Fibroblast of mammary gland (primary cell): ENCODE data around the gene ZDHHC11B.
"Not testable (repeated sequence)": the region's sequence is repeated elsewhere in the genome, so short reads cannot be mapped to it uniquely, and the experiment has no call there.

ENCODE experiments used
- DNase-seq: peaks from one replicate; pipeline ENCODE4 v3.0.0-alpha.2; 2010; ENCODE audit warnings: low read depth
- H3K4me3 ChIP-seq: 2 replicates; pipeline ENCODE4 v1.5.1; 2011; ENCODE audit warnings: low read depth, mild to moderate bottlenecking, low read length, moderate library complexity; ENCODE audit not compliant: control insufficient read depth
- CTCF ChIP-seq: conservative IDR thresholded peaks from 2 replicates; pipeline ENCODE4 v1.5.1; 2011; ENCODE audit warnings: low read depth, low read length, inconsistent platforms; ENCODE audit not compliant: control insufficient read depth, insufficient read depth

Gene ZDHHC11B

GRCh38 chr5:751496-751895 lies 33.0 kb downstream of the ZDHHC11B start:
- DNase-seq, result no peak
- TF ChIP-seq CTCF, result no peak
- no peak overlapping the region for H3K4me3 ChIP-seq

- H3K4me3 ChIP-seq, DNase-seq: not testable (repeated sequence)
Measured at GRCh38 chr5:750226-750625, 34.3 kb downstream of the ZDHHC11B start.

- no peak for DNase-seq
- no peak for TF ChIP-seq CTCF
- H3K4me3 ChIP-seq, result no peak overlapping the region
Measured at GRCh38 chr5:749101-749670, 35.3 kb downstream of the ZDHHC11B start.

- DNase-seq, H3K4me3 ChIP-seq: not testable (repeated sequence)
Measured at GRCh38 chr5:748011-748980, 36.2 kb downstream of the ZDHHC11B start.

GRCh38 chr5:747303-747844 lies 37.2 kb downstream of the ZDHHC11B start:
- H3K4me3 ChIP-seq, DNase-seq: not testable (repeated sequence)

- TF ChIP-seq CTCF, result no peak
- no peak overlapping the region for H3K4me3 ChIP-seq
- no peak for DNase-seq
Measured at GRCh38 chr5:746258-746761, 38.2 kb downstream of the ZDHHC11B start.

GRCh38 chr5:745272-746142 lies 39.0 kb downstream of the ZDHHC11B start:
- not testable (repeated sequence) for H3K4me3 ChIP-seq, DNase-seq

- DNase-seq, H3K4me3 ChIP-seq: not testable (repeated sequence)
Measured at GRCh38 chr5:743696-744404, 40.7 kb downstream of the ZDHHC11B start.

- not testable (repeated sequence) for DNase-seq, H3K4me3 ChIP-seq
Measured at GRCh38 chr5:742276-742675, 42.3 kb downstream of the ZDHHC11B start.

- H3K4me3 ChIP-seq, DNase-seq: not testable (repeated sequence)
Measured at GRCh38 chr5:734145-734544, 50.4 kb downstream of the ZDHHC11B start.

- not testable (repeated sequence) for DNase-seq, H3K4me3 ChIP-seq
Measured at GRCh38 chr5:732754-733454, 51.6 kb downstream of the ZDHHC11B start.

GRCh38 chr5:729225-729624 lies 55.3 kb downstream of the ZDHHC11B start:
- not testable (repeated sequence) for H3K4me3 ChIP-seq, DNase-seq

GRCh38 chr5:727087-727486 lies 57.4 kb downstream of the ZDHHC11B start:
- peak; percentile 0 for DNase-seq
- not testable (repeated sequence) for H3K4me3 ChIP-seq
